PC-9 (cell line): ENCODE results near the gene MRPL19. TPM values are rescaled to one million over a fixed set of nuclear protein-coding genes. Genes with fewer than 3 reads are reported as not detected.
A peak's percentile ranks its signal among the peaks of the same experiment; 100 is the strongest.
"Not testable (repeated sequence)": the region's sequence is repeated elsewhere in the genome, so short reads cannot be mapped to it uniquely, and the experiment has no call there.

ENCODE experiments used
- BruUV-seq: library from RNA; stranded (reverse); fragments of 400-500 nt; replicated peaks from 2 replicates; lab custom pipeline; 2021; lab: Mats Ljungman, UMichigan
- CTCF ChIA-PET: fragments of 300-600 bp; sonication (Branson Sonifier 250); formaldehyde crosslinking; loops from one replicate; lab custom pipeline; 2022; ENCODE audit warnings: antibody characterized with exemption; lab: Charles Lee
- POLR2A ChIA-PET: fragments of 300-600 bp; sonication (Branson Sonifier 250); formaldehyde crosslinking; loops from one replicate; lab custom pipeline; 2022; ENCODE audit warnings: antibody characterized with exemption; ENCODE audit not compliant: unreplicated experiment; lab: Charles Lee
- DNase-seq, 2 experiments: peaks; one replicate each; pipeline versions ENCODE4 v3.0.0 to v3.0.0-alpha.2; 2015 to 2022; ENCODE audit warnings: mixed read lengths in 1 of 2
- H2AFZ ChIP-seq: fragments of 200-600 bp; sonication (generic); 2 replicates; pipeline ENCODE4 v1.8.1; 2017; ENCODE audit warnings: antibody characterized with exemption
- H3F3A ChIP-seq: fragments of 200-600 bp; sonication (generic); 2 replicates; pipeline ENCODE4 v1.8.1; 2017; ENCODE audit warnings: antibody characterized with exemption, mild to moderate bottlenecking, low read depth; ENCODE audit not compliant: insufficient read depth
- H3K27ac ChIP-seq: fragments of 200-600 bp; sonication (generic); 2 replicates; pipeline ENCODE4 v1.6.1; 2016; ENCODE audit warnings: mixed run types
- H3K27me3 ChIP-seq: fragments of 200-600 bp; sonication (generic); 2 replicates; pipeline ENCODE4 v1.6.1; 2016; ENCODE audit warnings: low read depth, mixed run types; ENCODE audit not compliant: insufficient read depth
- H3K36me3 ChIP-seq: fragments of 200-600 bp; sonication (generic); 2 replicates; pipeline ENCODE4 v1.6.1; 2016; ENCODE audit warnings: low read depth, mixed run types
- H3K4me1 ChIP-seq: fragments of 200-600 bp; sonication (generic); replicated peaks from 2 replicates; pipeline ENCODE4 v1.6.1; 2016; ENCODE audit warnings: mixed run types; ENCODE audit not compliant: insufficient read depth
- H3K4me2 ChIP-seq: fragments of 200-600 bp; sonication (generic); 2 replicates; pipeline ENCODE4 v1.6.1; 2017; ENCODE audit warnings: mixed run types
- H3K4me3 ChIP-seq: fragments of 200-600 bp; sonication (generic); 2 replicates; pipeline ENCODE4 v1.6.1; 2016; ENCODE audit warnings: mixed run types
- H3K79me2 ChIP-seq: fragments of 200-600 bp; sonication (generic); 2 replicates; pipeline ENCODE4 v1.6.1; 2017; ENCODE audit warnings: low read depth, mixed run types
- H3K9me2 ChIP-seq: fragments of 200-600 bp; sonication (generic); 2 replicates; pipeline ENCODE4 v1.8.1; 2017; ENCODE audit warnings: mild to moderate bottlenecking; ENCODE audit not compliant: insufficient read depth
- H3K9me3 ChIP-seq: fragments of 200-600 bp; sonication (generic); 2 replicates; pipeline ENCODE4 v1.8.1; 2016; ENCODE audit warnings: low read depth; ENCODE audit not compliant: insufficient read depth
- H4K20me1 ChIP-seq: fragments of 200-600 bp; sonication (generic); 2 replicates; pipeline ENCODE4 v1.8.1; 2017; ENCODE audit not compliant: insufficient read depth
- CTCF ChIP-seq: fragments of 200-600 bp; sonication (generic); conservative IDR thresholded peaks from 2 replicates; pipeline ENCODE4 v1.6.1; 2017; ENCODE audit warnings: mixed run types, antibody characterized with exemption, mild to moderate bottlenecking, moderate library complexity
- EZH2 ChIP-seq: fragments of 200-600 bp; sonication (generic); IDR thresholded peaks from 2 replicates; pipeline ENCODE4 v1.8.0; 2017; ENCODE audit warnings: antibody characterized with exemption, low read depth
- intact Hi-C: fragments of 100-400 bp; cut with micrococcal nuclease; formaldehyde crosslinking; loops from one replicate; pipeline ENCODE4 v1.10.0; 2022; ENCODE audit not compliant: unreplicated experiment
- total RNA-seq: library from RNA; stranded (reverse); gene quantifications from 2 replicates; pipeline ENCODE4 v1.2.3, GENCODE V29; 2021

MRPL19 gene
- total RNA-seq, 1 experiment from 2014 or later: 46.5 TPM

GRCh38 chr2:75709297-75709696, 62.7 kb downstream of the MRPL19 start:
- H3K4me1 ChIP-seq: peaks cover 30% of the 10 kb centered on the region
- intact Hi-C loops: no loop called here
- TF ChIP-seq CTCF: no peak
- H3F3A ChIP-seq: peaks cover 11% of the 10 kb centered on the region
- H3K9me2 ChIP-seq: no peaks in the 10 kb centered on the region
- H3K9me3 ChIP-seq: no peaks in the 10 kb centered on the region
- H3K4me3 ChIP-seq: peak overlapping the region; percentile 69
- CTCF ChIA-PET: no interaction called here
- no TSS peak for BruUV-seq
- H3K27me3 ChIP-seq: no peaks in the 10 kb centered on the region
- POLR2A ChIA-PET: no interaction called here
- H2AFZ ChIP-seq: peak overlapping the region; percentile 95; the same call in 1 of the 2 replicates
- H3K36me3 ChIP-seq: 0 out of 2 replicates have a peak, but pooled peaks cover 1% of the 10 kb centered on the region
- no peaks in the 10 kb centered on the region for H4K20me1 ChIP-seq
- DNase-seq: peak in 1 of 2 experiments; percentile 30
- peaks cover 36% of the 10 kb centered on the region for H3K79me2 ChIP-seq
- peak overlapping the region; percentile 94 for H3K4me2 ChIP-seq
- H3K27ac ChIP-seq: no peak overlapping the region

GRCh38 chr2:75710220-75710576, 63.6 kb downstream of the MRPL19 start:
- TF ChIP-seq CTCF: no peak
- no peak for TF ChIP-seq EZH2
- no peaks in the 10 kb centered on the region for H3K9me3 ChIP-seq
- POLR2A ChIA-PET: interaction anchor here (0.7 kb wide), 1 partner anchor 104 kb away, joined by 3 read pairs; no protein-coding TSS in a partner anchor
- H3K27ac ChIP-seq: peak overlapping the region; percentile 68
- CTCF ChIA-PET: no interaction called here
- no peaks in the 10 kb centered on the region for H4K20me1 ChIP-seq
- peaks cover 36% of the 10 kb centered on the region for H3K79me2 ChIP-seq
- H3K4me2 ChIP-seq: peak overlapping the region; percentile 94
- no peaks in the 10 kb centered on the region for H3K36me3 ChIP-seq
- intact Hi-C loops: no loop called here
- no peaks in the 10 kb centered on the region for H3K27me3 ChIP-seq
- H3K9me2 ChIP-seq: no peaks in the 10 kb centered on the region
- peaks cover 30% of the 10 kb centered on the region for H3K4me1 ChIP-seq
- H3K4me3 ChIP-seq: peak overlapping the region; percentile 69
- no TSS peak for BruUV-seq
- DNase-seq: no peak
- peaks cover 11% of the 10 kb centered on the region for H3F3A ChIP-seq
- H2AFZ ChIP-seq: peak overlapping the region; percentile 95

GRCh38 chr2:75710577-75711253, 64.1 kb downstream of the MRPL19 start, which contains the start of gene GCFC2:
GCFC2 (minus strand) TSS chr2:75710915; CDS start chr2:75710855, 60 bp downstream.
- TF ChIP-seq EZH2 (no peak), CTCF (peak; percentile 47; the same call in 1 of the 2 replicates)
- Histone ChIP-seq H3K79me2 (peaks cover 36% of the 10 kb centered on the region), H2AFZ (peak within 1 kb of the TSS; percentile 95), H3K27ac (peak within 1 kb of the TSS; percentile 68), H3K4me1 (peaks cover 28% of the 10 kb centered on the region), H3K9me3 (no peaks in the 10 kb centered on the region), H3K4me2 (peak within 1 kb of the TSS; percentile 94), H3K9me2 (no peaks in the 10 kb centered on the region), H3K27me3 (no peaks in the 10 kb centered on the region), H3K4me3 (peak within 1 kb of the TSS; percentile 69), H4K20me1 (no peaks in the 10 kb centered on the region), H3K36me3 (no peaks in the 10 kb centered on the region), H3F3A (peaks cover 11% of the 10 kb centered on the region)
- intact Hi-C loops: no loop called here
- POLR2A ChIA-PET: interaction anchor here (0.6 to 0.7 kb wide), 2 partner anchors 22 to 104 kb away, joined by 3 read pairs; no protein-coding TSS in a partner anchor
- peak; percentile 68 to 85 for DNase-seq
- CTCF ChIA-PET: no interaction called here
- no TSS peak for BruUV-seq

GRCh38 chr2:75711590-75711989, 65.0 kb downstream of the MRPL19 start:
- Histone ChIP-seq H3K4me1 (peaks cover 19% of the 10 kb centered on the region), H3K4me2 (peak overlapping the region; percentile 94), H3K79me2 (peaks cover 34% of the 10 kb centered on the region)
- POLR2A ChIA-PET, H3K9me2 ChIP-seq, H2AFZ ChIP-seq, CTCF ChIA-PET, H3K27ac ChIP-seq, H4K20me1 ChIP-seq, H3K36me3 ChIP-seq, H3F3A ChIP-seq, H3K9me3 ChIP-seq, H3K27me3 ChIP-seq, H3K4me3 ChIP-seq, intact Hi-C loops, DNase-seq: not testable (repeated sequence)
- BruUV-seq: TSS peak; percentile 39
